CD4-positive, alpha-beta T cell (primary cell): ENCODE measurements around the gene NUDCD3. TPM values are rescaled to one million over a fixed set of nuclear protein-coding genes. Genes with fewer than 3 reads are reported as not detected.
A peak's percentile ranks its signal among the peaks of the same experiment; 100 is the strongest.

Experiments used
- ATAC-seq: fragments of 200-7000 bp; cut with Tn5 transposase; one replicate; pipeline ENCODE4 v1.10.0; 2022; ENCODE audit warnings: mild to moderate bottlenecking; ENCODE audit not compliant: poor library complexity
- CTCF ChIA-PET: fragments of 350-600 bp; sonication (Branson Sonifier 250); formaldehyde crosslinking; loops from one replicate; lab custom pipeline; 2021; ENCODE audit warnings: antibody characterized with exemption, inconsistent platforms; lab: Charles Lee
- POLR2A ChIA-PET: fragments of 350-600 bp; sonication (Branson Sonifier 250); formaldehyde crosslinking; loops from one replicate; lab custom pipeline; 2021; ENCODE audit warnings: antibody characterized with exemption, inconsistent platforms; lab: Charles Lee
- DNase-seq, 14 experiments: peaks; one replicate each; pipeline ENCODE4 v3.0.0-alpha.2; 2013 to 2020; ENCODE audit warnings: mixed read lengths in 2 of 14
- H3K27ac ChIP-seq, 2 donors: one replicate each; pipeline versions ENCODE4 v1.5.1 to v1.7.0; 2013; ENCODE audit warnings: low read length in 2 of 2, low read depth in 1 of 2, mild to moderate bottlenecking in 1 of 2
- H3K27me3 ChIP-seq, 2 experiments: 1 replicate in 1 of 2; 2 replicates in 1 of 2; pipeline versions ENCODE4 v1.6.1 to v1.7.0; 2013; ENCODE audit warnings: low read length in 2 of 2, control low read depth in 1 of 2, mild to moderate bottlenecking in 1 of 2, moderate library complexity in 1 of 2; ENCODE audit not compliant: insufficient read depth in 2 of 2, control insufficient read depth in 1 of 2
- H3K36me3 ChIP-seq: one replicate; pipeline ENCODE4 v1.6.1; 2013; ENCODE audit warnings: low read length, control low read depth; ENCODE audit not compliant: insufficient read depth
- H3K4me1 ChIP-seq: one replicate; pipeline ENCODE4 v1.6.1; 2013; ENCODE audit warnings: low read length, control low read depth; ENCODE audit not compliant: insufficient read depth
- H3K4me3 ChIP-seq: one replicate; pipeline ENCODE4 v1.5.1; 2013; ENCODE audit warnings: mild to moderate bottlenecking, low read length, moderate library complexity
- H3K9me3 ChIP-seq, 2 experiments: 1 replicate in 1 of 2; 2 replicates in 1 of 2; pipeline versions ENCODE4 v1.6.1 to v1.7.0; 2013; ENCODE audit warnings: low read length in 2 of 2, mild to moderate bottlenecking in 2 of 2, control low read depth in 1 of 2, moderate library complexity in 1 of 2; ENCODE audit not compliant: control insufficient read depth in 1 of 2, insufficient read depth in 1 of 2
- H3K27ac Mint-ChIP-seq: one replicate; pipeline ENCODE4 v1.8.0; 2020; ENCODE audit warnings: mixed read lengths
- H3K27me3 Mint-ChIP-seq: one replicate; pipeline ENCODE4 v1.8.0; 2021; ENCODE audit warnings: mixed read lengths
- H3K36me3 Mint-ChIP-seq: one replicate; pipeline ENCODE4 v1.8.0; 2021; ENCODE audit warnings: low read depth, mixed read lengths
- H3K4me1 Mint-ChIP-seq: one replicate; pipeline ENCODE4 v1.8.0; 2021; ENCODE audit warnings: low read depth, mixed read lengths
- H3K4me3 Mint-ChIP-seq: one replicate; pipeline ENCODE4 v1.8.0; 2020; ENCODE audit warnings: mild to moderate bottlenecking, mixed read lengths
- H3K9me3 Mint-ChIP-seq: one replicate; pipeline ENCODE4 v1.8.0; 2020; ENCODE audit warnings: mixed read lengths
- intact Hi-C, 2 experiments: fragments of 100-400 bp; cut with DNase I in 1 of 2; cut with micrococcal nuclease in 1 of 2; formaldehyde crosslinking; loops; one replicate each; pipeline versions ENCODE4 v1.15.1 to v1.9.0; 2023 to 2025; cut with DNase I, micrococcal nuclease
- total RNA-seq, 174 experiments: library from RNA in 2 of 174; stranded (reverse) in 2 of 174; gene quantifications; one replicate each; pipeline ENCODE4 v1.2.3 and lab custom pipeline; 2021 to 2026
- TF ChIP-seq, protein P1 (sequence below): fragments of 200-600 bp; IDR thresholded peaks from one replicate; pipeline ENCODE4 v1.8.0; 2022; ENCODE audit warnings: antibody characterized with exemption, mild to moderate bottlenecking

Gene NUDCD3
- total RNA-seq, 2 experiments from 2014 or later: 56.6 to 60.6 TPM

DNA sequence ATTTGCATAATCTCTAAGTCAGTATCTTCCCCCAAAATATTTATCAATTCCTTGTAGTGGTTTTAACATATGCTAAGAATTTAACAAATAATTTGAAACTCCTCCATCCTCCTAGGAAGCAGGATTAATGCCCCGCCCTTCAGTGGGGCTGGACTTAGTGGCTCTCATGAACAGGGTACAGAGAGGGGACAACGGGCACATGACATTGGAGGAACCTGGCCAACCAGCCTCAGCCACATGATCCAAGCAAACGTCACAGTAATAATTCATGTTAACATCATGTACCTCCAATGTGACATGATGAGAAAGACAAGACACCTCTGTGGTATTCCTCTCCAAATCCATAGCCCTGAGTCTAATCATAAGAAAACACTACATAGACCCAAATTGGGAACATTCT, 50.5 kb downstream of the NUDCD3 start:
- H3K4me1 Mint-ChIP-seq: peaks cover 70% of the 10 kb centered on the region
- Histone ChIP-seq H3K9me3 (no peaks in the 10 kb centered on the region), H3K36me3 (peaks cover 18% of the 10 kb centered on the region), H3K4me1 (peaks cover 14% of the 10 kb centered on the region), H3K4me3 (no peak overlapping the region), H3K27ac (no peak overlapping the region), H3K27me3 (no peaks in the 10 kb centered on the region)
- DNase-seq (no peak), ATAC-seq (no peak)
- POLR2A ChIA-PET: no interaction called here
- H3K27ac Mint-ChIP-seq: peak overlapping the region; percentile 57
- H3K4me3 Mint-ChIP-seq: no peak overlapping the region
- intact Hi-C loops: no loop called here
- H3K36me3 Mint-ChIP-seq: peaks cover 56% of the 10 kb centered on the region
- CTCF ChIA-PET: no interaction called here
- H3K27me3 Mint-ChIP-seq: no peaks in the 10 kb centered on the region
- TF ChIP-seq, protein P1, sequence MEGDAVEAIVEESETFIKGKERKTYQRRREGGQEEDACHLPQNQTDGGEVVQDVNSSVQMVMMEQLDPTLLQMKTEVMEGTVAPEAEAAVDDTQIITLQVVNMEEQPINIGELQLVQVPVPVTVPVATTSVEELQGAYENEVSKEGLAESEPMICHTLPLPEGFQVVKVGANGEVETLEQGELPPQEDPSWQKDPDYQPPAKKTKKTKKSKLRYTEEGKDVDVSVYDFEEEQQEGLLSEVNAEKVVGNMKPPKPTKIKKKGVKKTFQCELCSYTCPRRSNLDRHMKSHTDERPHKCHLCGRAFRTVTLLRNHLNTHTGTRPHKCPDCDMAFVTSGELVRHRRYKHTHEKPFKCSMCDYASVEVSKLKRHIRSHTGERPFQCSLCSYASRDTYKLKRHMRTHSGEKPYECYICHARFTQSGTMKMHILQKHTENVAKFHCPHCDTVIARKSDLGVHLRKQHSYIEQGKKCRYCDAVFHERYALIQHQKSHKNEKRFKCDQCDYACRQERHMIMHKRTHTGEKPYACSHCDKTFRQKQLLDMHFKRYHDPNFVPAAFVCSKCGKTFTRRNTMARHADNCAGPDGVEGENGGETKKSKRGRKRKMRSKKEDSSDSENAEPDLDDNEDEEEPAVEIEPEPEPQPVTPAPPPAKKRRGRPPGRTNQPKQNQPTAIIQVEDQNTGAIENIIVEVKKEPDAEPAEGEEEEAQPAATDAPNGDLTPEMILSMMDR: no peak
- no peaks in the 10 kb centered on the region for H3K9me3 Mint-ChIP-seq

DNA sequence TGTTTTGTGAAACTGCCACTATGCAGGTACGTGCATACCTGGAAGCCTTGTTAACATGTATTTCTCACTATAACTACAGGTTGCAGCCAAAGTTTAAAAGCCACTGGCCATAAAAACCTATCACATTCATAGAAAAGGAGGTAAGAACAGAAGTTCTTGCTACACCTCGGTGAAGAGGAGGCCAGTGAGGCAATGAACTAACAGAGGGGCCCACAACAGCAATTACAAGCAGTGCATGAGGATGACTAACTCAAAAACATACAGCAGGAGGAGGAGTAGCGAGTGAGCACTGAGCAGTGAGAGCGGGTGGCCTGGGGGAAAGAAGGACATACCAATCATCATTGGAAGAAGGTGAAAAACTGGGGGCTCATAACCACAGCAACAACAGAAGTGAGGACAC, 51.6 kb downstream of the NUDCD3 start:
- ChIA-PET POLR2A (no interaction called here), CTCF (no interaction called here)
- peaks cover 71% of the 10 kb centered on the region for H3K4me1 Mint-ChIP-seq
- no peak for ATAC-seq
- peak overlapping the region; percentile 62 for H3K27ac Mint-ChIP-seq
- no peaks in the 10 kb centered on the region for H3K9me3 Mint-ChIP-seq
- TF ChIP-seq, protein P1: no peak
- H3K36me3 Mint-ChIP-seq: peaks cover 55% of the 10 kb centered on the region
- DNase-seq: no peak
- Histone ChIP-seq H3K36me3 (peaks cover 13% of the 10 kb centered on the region), H3K4me1 (peaks cover 22% of the 10 kb centered on the region), H3K27ac (no peak overlapping the region), H3K9me3 (no peaks in the 10 kb centered on the region), H3K27me3 (no peaks in the 10 kb centered on the region), H3K4me3 (no peak overlapping the region)
- intact Hi-C loops: no loop called here
- H3K4me3 Mint-ChIP-seq: no peak overlapping the region
- H3K27me3 Mint-ChIP-seq: no peaks in the 10 kb centered on the region

DNA sequence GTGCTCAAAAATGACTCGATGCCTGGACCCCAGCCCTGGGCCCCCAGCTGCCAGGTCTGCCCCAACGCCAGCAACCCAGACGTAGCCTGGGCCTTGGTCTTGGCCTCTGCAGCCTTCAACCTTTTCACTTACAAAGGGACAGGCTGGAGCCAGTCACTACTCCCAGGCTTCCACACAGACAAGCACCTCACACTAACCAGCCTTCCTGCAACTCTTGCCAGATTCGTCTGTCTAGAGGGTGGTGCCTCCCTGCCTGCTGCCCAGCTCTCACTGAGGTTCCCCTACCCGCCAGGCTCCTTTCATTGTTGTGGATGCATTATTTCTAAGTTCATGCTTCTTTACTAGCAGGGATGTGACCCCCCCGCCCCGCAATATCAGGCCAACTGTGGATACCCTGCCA, 56.3 kb downstream of the NUDCD3 start:
- ChIA-PET CTCF (no interaction called here), POLR2A (no interaction called here)
- H3K27ac Mint-ChIP-seq: peak overlapping the region; percentile 12
- H3K4me3 Mint-ChIP-seq: no peak overlapping the region
- Histone ChIP-seq H3K27me3 (no peaks in the 10 kb centered on the region), H3K36me3 (peaks cover 31% of the 10 kb centered on the region), H3K4me3 (no peak overlapping the region), H3K4me1 (peaks cover 19% of the 10 kb centered on the region), H3K9me3 (no peaks in the 10 kb centered on the region), H3K27ac (no peak overlapping the region)
- ATAC-seq (no peak), DNase-seq (no peak)
- peaks cover 52% of the 10 kb centered on the region for H3K36me3 Mint-ChIP-seq
- peaks cover 80% of the 10 kb centered on the region for H3K4me1 Mint-ChIP-seq
- intact Hi-C loops: loop anchor here (2.0 to 5.0 kb wide), 2 partner anchors 19 to 43 kb away; no protein-coding TSS in a partner anchor
- no peaks in the 10 kb centered on the region for H3K9me3 Mint-ChIP-seq
- H3K27me3 Mint-ChIP-seq: no peaks in the 10 kb centered on the region
- TF ChIP-seq, protein P1: no peak
